Glutamatergic neuron (in vitro differentiated cells): ENCODE measurements around the gene PPP6R3. TPM values are rescaled to one million over a fixed set of nuclear protein-coding genes. Genes with fewer than 3 reads are reported as not detected.
A peak's percentile ranks its signal among the peaks of the same experiment; 100 is the strongest.
"Not testable (repeated sequence)": the region's sequence is repeated elsewhere in the genome, so short reads cannot be mapped to it uniquely, and the experiment has no call there.

ENCODE experiments used
- DNase-seq: peaks from one replicate; pipeline ENCODE4 v3.0.0; 2022
- H3K27ac Mint-ChIP-seq: one replicate; pipeline ENCODE4 v1.8.0; 2020; ENCODE audit warnings: mild to moderate bottlenecking, mixed read lengths, inconsistent platforms; ENCODE audit not compliant: unreplicated experiment
- H3K27me3 Mint-ChIP-seq: one replicate; pipeline ENCODE4 v1.8.0; 2020; ENCODE audit warnings: mild to moderate bottlenecking, moderate library complexity, mixed read lengths, inconsistent platforms; ENCODE audit not compliant: unreplicated experiment
- H3K36me3 Mint-ChIP-seq: one replicate; pipeline ENCODE4 v1.8.0; 2020; ENCODE audit warnings: mild to moderate bottlenecking, mixed read lengths, inconsistent platforms; ENCODE audit not compliant: unreplicated experiment
- H3K4me1 Mint-ChIP-seq: one replicate; pipeline ENCODE4 v1.8.0; 2020; ENCODE audit warnings: mild to moderate bottlenecking, low read depth, mixed read lengths, inconsistent platforms; ENCODE audit not compliant: unreplicated experiment
- H3K4me3 Mint-ChIP-seq: one replicate; pipeline ENCODE4 v1.8.0; 2020; ENCODE audit warnings: mild to moderate bottlenecking, mixed read lengths, inconsistent platforms; ENCODE audit not compliant: unreplicated experiment
- H3K9me3 Mint-ChIP-seq: one replicate; pipeline ENCODE4 v1.8.0; 2020; ENCODE audit warnings: mild to moderate bottlenecking, moderate library complexity, mixed read lengths, inconsistent platforms; ENCODE audit not compliant: unreplicated experiment
- total RNA-seq: library from RNA; stranded (reverse); fragmentation: NEBNext Ultra II Directional; extraction: Animal tissue kit (Norgen Biotek cat#: 25700); gene quantifications from one replicate; pipeline ENCODE4 v1.2.1, GENCODE V29; 2021; ENCODE audit not compliant: unreplicated experiment
- TF ChIP-seq, protein P1 (sequence below): fragments of 200-600 bp; sonication (generic); IDR thresholded peaks from one replicate; pipeline ENCODE4 v1.5.0; 2021; ENCODE audit not compliant: partially characterized antibody, unreplicated experiment

The PPP6R3 gene
- total RNA-seq, 1 donor from 2014 or later = 312 TPM

DNA sequence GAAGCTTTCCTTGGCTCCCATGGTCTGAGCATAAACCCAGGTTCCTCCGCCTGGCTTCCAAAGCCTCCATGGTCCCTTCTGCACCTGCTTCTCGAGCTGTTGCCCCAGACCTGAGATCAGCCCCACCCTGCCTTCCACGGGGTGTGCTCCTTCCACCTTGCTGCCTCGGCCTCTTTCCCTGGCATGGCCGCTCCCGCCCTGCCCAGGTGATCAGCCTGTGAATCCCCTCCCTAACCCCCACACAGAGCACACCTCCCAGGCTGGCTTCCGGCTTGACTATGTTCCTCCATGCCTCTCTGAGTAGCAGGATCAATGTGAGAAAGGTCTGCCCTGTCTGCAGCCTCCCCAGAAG, 2.7 kb upstream of the PPP6R3 start:
- DNase-seq = no peak
- H3K36me3 Mint-ChIP-seq = no peaks in the 10 kb centered on the region
- H3K27me3 Mint-ChIP-seq = peaks cover 15% of the 10 kb centered on the region
- H3K4me3 Mint-ChIP-seq = peak overlapping the region; percentile 38
- peaks cover 7% of the 10 kb centered on the region for H3K4me1 Mint-ChIP-seq
- no peak overlapping the region for H3K27ac Mint-ChIP-seq
- peaks cover 7% of the 10 kb centered on the region for H3K9me3 Mint-ChIP-seq
- TF ChIP-seq, protein P1, sequence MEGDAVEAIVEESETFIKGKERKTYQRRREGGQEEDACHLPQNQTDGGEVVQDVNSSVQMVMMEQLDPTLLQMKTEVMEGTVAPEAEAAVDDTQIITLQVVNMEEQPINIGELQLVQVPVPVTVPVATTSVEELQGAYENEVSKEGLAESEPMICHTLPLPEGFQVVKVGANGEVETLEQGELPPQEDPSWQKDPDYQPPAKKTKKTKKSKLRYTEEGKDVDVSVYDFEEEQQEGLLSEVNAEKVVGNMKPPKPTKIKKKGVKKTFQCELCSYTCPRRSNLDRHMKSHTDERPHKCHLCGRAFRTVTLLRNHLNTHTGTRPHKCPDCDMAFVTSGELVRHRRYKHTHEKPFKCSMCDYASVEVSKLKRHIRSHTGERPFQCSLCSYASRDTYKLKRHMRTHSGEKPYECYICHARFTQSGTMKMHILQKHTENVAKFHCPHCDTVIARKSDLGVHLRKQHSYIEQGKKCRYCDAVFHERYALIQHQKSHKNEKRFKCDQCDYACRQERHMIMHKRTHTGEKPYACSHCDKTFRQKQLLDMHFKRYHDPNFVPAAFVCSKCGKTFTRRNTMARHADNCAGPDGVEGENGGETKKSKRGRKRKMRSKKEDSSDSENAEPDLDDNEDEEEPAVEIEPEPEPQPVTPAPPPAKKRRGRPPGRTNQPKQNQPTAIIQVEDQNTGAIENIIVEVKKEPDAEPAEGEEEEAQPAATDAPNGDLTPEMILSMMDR = no peak

- not testable (repeated sequence) for H3K36me3 Mint-ChIP-seq, H3K27ac Mint-ChIP-seq, H3K4me1 Mint-ChIP-seq, H3K9me3 Mint-ChIP-seq, DNase-seq
- H3K27me3 Mint-ChIP-seq = peaks cover 15% of the 10 kb centered on the region
- peak overlapping the region; percentile 38 for H3K4me3 Mint-ChIP-seq
Measured at GRCh38 chr11:68458340-68458739, 2.2 kb upstream of the PPP6R3 start.

- Mint-ChIP-seq H3K27me3 (peaks cover 15% of the 10 kb centered on the region), H3K27ac (peak overlapping the region; percentile 90), H3K36me3 (no peaks in the 10 kb centered on the region), H3K9me3 (peaks cover 7% of the 10 kb centered on the region), H3K4me1 (peaks cover 12% of the 10 kb centered on the region), H3K4me3 (peak overlapping the region; percentile 83)
- peak; percentile 97 for DNase-seq
- TF ChIP-seq, protein P1 = no peak
Measured at GRCh38 chr11:68459886-68460740, 439 bp upstream of the PPP6R3 start.

- Mint-ChIP-seq H3K27me3 (peaks cover 15% of the 10 kb centered on the region), H3K27ac (peak overlapping the region; percentile 75), H3K36me3 (no peaks in the 10 kb centered on the region), H3K9me3 (peaks cover 7% of the 10 kb centered on the region), H3K4me1 (peaks cover 22% of the 10 kb centered on the region), H3K4me3 (peak overlapping the region; percentile 96)
- TF ChIP-seq, protein P1 = no peak
- DNase-seq = no peak
Measured at GRCh38 chr11:68461575-68461917, 994 bp downstream of the PPP6R3 start.

GRCh38 chr11:68463714-68464113, 3.2 kb downstream of the PPP6R3 start:
- peaks cover 15% of the 10 kb centered on the region for H3K27me3 Mint-ChIP-seq
- no peak overlapping the region for H3K4me3 Mint-ChIP-seq
- peaks cover 35% of the 10 kb centered on the region for H3K4me1 Mint-ChIP-seq
- H3K9me3 Mint-ChIP-seq = peaks cover 7% of the 10 kb centered on the region
- H3K27ac Mint-ChIP-seq = no peak overlapping the region
- DNase-seq = no peak
- TF ChIP-seq, protein P1 = no peak
- no peaks in the 10 kb centered on the region for H3K36me3 Mint-ChIP-seq
